ENCODE data around the gene SARNP.

DNA sequence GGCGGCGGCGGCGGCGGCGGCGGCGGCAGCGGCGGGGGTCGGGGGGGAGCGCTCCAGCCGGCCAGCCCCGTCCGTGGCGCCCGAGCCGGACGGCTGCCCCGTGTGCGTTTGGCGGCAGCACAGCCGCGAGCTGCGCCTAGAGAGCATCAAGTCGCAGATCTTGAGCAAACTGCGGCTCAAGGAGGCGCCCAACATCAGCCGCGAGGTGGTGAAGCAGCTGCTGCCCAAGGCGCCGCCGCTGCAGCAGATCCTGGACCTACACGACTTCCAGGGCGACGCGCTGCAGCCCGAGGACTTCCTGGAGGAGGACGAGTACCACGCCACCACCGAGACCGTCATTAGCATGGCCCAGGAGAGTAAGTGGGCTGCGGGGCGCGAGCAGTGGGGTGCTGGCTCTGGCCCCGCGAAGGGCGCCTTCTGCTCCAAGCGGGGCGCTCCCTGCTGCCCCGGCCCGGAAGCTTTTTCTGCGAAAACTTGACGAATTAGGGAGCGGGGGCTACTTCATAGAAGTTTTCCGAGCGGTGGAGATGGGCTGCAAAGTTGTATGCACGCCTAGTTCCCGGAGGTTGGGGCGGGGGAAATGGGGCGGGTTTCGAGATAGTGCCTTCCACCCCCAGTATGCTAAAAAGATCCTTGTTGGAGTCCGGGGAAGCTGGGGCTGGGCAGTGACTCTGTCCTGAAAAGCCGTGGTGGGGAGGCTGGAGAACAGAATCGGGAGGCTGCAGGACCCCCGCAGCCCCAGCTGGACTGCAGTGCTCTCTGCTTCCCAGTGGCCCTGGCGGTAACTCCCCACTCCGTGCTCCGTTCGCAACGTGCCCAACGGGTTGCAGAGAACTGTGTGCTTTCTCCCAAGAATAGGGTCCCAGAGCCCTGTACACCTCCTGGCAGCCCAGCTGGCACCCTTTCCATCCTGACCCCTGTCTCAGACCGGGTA, 73.9 kb downstream of the SARNP start:
- TF ChIP-seq, protein P1, sequence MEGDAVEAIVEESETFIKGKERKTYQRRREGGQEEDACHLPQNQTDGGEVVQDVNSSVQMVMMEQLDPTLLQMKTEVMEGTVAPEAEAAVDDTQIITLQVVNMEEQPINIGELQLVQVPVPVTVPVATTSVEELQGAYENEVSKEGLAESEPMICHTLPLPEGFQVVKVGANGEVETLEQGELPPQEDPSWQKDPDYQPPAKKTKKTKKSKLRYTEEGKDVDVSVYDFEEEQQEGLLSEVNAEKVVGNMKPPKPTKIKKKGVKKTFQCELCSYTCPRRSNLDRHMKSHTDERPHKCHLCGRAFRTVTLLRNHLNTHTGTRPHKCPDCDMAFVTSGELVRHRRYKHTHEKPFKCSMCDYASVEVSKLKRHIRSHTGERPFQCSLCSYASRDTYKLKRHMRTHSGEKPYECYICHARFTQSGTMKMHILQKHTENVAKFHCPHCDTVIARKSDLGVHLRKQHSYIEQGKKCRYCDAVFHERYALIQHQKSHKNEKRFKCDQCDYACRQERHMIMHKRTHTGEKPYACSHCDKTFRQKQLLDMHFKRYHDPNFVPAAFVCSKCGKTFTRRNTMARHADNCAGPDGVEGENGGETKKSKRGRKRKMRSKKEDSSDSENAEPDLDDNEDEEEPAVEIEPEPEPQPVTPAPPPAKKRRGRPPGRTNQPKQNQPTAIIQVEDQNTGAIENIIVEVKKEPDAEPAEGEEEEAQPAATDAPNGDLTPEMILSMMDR (IDR thresholded peaks at IDR 0.05; ENCODE audit: poor library complexity): no peak
- TF ChIP-seq EZH2phosphoT487 (IDR thresholded peaks at IDR 0.05; ENCODE audit: low read depth, severe bottlenecking, unreplicated experiment): no peak
- no peak for TF ChIP-seq EZH2 (IDR thresholded peaks at IDR 0.05; ENCODE audit: borderline replicate concordance)

All from hepatocyte (in vitro differentiated cells).